GM19452 (cell line): ENCODE data around the gene ZZZ3.
"Not testable (repeated sequence)": the region's sequence is repeated elsewhere in the genome, so short reads cannot be mapped to it uniquely, and the experiment has no call there.

Source experiments
- ATAC-seq: cut with Tn5 transposase; IDR thresholded peaks from one replicate; pipeline ENCODE4 v1.9.1; 2021; ENCODE audit not compliant: unreplicated experiment

The ZZZ3 gene

DNA sequence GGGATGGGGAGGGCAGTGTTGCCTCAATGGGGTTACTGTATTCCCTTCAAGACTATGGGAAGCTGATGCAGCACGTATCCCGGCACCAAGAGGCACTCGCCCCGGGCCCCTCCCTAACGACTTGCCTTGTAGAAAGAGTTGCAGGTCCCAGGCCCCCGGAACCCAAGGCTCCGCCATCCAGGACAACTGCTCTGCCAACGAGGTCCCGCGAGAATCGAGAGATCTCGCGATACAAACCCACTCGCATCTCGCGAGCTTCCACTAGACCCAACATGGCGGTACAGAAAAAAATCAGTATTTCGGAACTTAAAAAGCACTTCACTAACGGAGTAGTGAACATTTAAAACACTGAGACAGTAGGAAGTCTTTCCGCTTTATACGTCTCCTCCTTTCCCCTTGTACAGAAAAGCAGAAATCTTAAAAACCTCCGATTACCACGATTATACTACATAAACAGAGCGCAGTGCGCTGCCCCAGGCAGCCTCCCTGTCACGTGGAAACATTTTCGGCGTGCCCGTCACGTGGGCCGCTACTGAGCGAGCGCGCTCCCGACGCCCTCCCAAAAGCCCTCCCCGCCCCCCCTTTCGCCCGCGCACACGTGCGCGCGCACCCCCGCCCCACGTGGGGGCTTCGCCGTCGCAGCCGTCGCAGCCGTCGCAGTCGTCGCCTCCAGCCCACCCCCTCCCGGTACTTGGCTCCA lies at the start of gene ZZZ3:
Gene ZZZ3 (minus strand): TSS at position 199 of the 700 bp plus-strand sequence. CDS start 49,304 bp downstream, outside the sequence.
- ATAC-seq, result peak; percentile 73

DNA sequence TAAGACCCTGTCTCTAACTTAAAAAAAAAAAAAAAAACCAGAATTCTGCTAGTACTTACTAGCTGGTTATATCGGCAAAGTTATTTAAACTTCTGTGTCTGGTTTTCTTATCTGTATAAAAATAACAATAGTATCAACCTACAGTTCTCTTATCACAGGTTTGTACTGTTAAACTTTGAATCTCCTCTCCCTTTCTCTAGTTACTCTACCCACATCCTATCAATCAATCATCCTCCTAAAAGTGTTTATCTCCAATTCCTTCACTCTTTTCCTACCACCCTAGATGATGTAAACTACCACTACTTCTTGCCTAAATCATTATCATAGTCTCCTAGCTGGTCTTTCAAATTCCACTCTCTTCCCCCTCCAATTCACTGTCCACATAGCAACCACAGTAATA lies 49.6 kb upstream of the ZZZ3 start:
- no peak for ATAC-seq

DNA sequence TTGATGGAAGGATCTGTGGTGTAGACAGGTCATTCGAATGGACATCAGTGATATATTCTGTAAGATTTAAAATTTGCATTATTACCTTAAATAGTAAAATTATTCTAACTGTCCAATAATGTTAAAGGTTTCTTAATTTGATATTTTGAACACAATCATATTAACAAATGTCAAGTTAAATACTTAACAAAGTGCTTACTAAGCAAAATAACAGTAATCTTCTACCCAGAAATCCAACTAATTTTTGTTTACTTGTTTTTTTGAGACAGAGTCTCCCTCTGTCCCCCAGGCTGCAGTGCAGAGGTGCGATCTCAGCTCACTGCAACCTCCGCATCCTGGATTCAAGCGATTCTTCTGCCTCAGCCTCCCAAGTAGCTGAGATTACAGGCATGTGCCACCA lies 43.2 kb upstream of the ZZZ3 start:
- no peak for ATAC-seq

DNA sequence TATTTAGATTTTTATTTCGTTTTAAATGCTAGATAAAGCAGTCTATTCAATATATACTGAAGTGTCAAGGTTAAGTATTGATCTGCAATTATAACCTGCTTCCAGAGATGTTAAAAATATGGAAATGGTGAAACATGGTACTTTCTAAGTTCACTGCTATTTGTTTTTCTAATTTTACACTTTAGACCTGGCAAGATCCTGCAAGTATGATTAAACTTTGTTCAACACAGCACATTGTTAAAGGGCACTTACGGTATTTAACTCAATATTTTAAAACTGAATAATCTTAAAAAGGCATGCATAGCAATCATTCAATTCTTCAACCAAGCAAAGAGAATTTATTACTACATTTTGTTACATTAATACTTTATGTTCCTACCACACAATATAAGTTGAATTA lies 35.7 kb upstream of the ZZZ3 start:
- ATAC-seq, result no peak

DNA sequence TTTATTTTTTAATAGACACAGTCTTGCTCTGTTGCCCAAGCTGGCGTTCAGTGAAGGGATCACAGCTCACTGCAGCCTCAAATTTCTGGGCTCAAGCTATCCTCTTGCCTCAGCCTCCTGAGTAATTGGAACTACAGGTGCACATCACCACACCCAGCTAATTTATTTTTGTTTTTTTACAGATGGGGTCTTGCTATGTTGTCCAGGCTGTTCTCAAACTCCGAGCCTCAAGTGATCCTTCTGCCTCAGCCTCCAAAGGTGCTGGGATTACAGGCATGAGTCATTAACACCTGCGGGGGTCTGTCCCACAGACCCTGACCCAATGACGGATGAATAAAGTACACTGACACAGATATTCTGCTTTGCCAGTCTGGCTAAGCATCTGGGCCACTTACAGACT lies 33.6 kb upstream of the ZZZ3 start:
- no peak for ATAC-seq

DNA sequence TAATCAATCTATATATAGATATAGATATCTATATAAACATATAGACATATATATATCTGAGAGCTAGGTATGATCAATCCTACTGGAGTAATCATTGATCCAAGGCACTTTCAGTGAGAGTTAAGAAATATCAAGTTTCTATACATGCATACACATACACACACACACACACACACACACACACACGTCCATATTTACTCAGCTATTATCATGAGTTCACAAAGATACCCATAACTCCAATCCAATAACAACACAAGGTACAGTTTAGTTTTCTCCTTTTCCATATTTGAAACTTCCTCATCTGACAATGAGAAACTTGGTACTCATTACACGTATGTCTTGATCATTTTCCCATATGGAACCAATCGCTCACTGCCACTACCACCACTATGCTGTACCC lies 27.3 kb upstream of the ZZZ3 start:
- ATAC-seq, result no peak

DNA sequence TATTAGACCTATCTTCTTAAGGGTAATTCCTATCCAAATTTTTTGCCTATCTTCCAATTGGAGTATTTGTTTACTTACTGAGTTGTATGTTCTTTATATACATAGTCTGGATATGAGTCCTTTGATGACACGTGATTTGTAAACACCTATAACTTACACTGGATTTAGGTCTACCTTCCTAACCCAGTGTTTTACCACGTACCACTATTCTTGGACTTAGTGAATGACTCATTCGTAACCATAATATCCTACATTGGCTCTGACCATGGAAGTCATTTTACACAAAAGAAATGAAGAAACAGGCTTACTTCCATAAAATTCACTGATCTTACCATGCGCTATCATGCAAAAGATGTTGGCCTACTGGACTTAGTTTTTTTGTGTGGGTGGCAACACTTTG lies 23.9 kb upstream of the ZZZ3 start:
- no peak for ATAC-seq

DNA sequence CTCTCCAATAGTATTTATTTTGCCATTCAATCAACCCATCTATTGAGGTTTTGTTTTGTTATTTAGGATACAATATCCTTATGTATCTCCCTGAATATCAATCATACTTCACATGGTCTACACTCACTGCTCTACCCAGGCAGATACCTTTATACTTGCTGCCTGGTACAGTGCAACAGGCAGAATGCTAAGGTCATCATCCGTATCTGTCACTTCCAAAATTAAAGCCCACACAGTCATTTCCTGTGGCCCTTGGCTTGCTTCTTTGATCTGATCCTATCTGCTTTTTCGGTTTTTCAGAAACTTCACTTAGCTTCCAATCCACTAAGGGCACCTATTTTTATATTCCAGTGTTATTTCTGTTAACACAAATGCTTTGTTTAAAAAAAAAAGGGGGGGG lies 22.3 kb upstream of the ZZZ3 start:
- ATAC-seq, result no peak

DNA sequence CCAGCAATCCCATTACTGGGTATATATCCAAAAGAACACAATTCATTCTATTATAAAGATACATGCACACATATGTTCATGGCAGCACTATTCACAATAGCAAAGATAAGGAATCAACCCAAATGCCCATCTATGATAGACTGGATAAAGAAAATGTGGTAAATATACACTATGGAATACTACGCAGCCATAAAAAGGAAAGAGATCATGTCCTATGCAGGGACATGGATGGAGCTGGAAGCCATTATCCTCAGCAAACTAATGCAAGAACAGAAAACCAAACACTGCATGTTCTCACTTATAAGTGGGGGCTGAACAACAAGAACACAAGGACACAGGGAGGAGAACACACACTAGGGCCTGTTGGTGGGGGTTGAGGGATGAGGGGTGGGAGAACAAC lies 17.2 kb upstream of the ZZZ3 start:
- ATAC-seq, result not testable (repeated sequence)

DNA sequence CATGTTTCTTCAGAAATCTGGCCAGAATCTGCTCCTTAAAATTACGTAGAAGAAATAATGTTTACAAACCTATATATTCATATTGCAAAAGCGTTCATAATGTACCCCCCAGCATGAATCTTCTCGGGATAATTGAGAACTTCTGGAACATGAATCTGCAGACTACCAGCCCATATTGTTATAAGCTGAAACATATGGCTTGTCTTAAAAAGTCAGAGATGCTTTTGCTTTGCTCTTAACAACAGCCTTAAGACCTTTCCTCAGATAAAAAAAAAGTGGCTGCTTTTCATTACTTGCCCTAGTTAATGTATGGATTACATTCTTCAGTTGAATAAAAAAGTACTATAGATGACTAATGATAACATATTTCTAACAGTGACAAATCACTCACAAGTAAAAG lies 15.0 kb upstream of the ZZZ3 start:
- ATAC-seq, result no peak

DNA sequence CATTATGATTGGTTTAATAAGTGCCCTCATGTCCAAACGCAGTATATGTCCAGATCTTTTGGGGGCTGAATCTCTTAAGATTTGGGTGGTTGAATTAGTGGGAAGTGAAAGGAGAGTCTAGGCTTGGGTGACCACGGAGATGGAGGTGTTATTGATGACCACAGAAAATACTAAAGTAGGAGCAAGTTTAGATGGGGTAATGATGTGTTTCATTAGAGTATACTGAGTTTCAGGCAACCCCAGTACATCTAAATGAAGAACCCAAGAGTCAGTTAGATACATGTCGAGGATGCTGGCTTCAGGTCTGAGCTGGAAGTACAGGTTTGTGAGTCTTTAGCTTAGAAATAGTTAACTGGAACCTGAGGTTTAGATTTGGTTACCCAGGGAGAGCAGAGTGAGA lies 6.5 kb upstream of the ZZZ3 start:
- no peak for ATAC-seq

DNA sequence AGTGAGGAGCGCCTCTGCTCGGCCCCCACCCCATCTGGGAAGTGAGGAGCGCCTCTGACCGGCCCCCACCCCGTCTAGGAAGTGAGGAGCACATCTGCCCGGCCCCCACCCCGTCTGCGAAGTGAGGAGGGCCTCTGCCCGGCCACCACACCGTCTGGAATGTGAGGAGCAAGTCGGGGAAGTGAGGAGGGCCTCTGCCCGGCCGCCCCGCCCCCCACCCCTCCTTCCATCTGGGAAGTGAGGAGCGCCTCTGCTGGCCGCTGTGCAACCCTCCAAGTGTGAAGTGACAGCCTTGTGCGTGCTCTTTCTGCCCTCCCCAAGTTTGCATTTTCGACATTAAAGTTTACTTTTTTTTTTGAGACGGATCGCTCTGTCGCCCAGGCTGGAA lies 5.1 kb upstream of the ZZZ3 start:
- no peak for ATAC-seq

DNA sequence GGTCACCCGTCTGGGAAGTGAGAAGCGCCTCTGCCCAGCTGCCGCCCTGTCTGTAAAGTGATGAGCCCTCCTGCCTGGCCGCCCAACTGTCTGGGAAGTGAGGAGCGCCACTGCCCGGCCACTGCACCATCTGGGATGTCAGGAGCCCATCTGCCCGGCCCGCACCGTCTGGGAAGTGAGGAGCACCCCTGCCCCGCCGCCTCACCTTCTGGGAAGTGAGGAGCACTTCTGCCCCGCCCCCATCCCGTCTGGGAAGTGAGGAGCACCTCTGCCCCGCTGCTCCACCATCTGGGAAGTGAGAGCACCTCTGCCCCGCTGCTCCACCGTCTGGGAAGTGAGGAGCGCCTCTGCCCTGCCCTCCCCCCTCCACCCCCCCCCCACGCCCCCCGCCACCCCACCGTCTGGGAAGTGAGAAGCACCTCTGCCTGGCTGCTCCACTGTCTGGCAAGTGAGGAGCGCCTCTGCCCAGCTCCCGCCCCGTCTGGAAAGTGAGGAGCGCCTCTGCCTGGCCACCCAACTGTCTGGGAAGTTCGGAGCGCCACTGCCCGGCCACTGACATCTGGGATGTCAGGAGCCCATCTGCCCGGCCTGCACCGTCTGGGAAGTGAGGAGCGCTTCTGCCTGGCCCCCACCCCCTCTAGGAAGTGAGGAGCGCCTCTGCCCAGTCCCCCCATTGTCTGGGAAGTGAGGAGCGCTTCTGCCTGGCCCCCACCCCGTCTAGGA lies 4.5 kb upstream of the ZZZ3 start:
- no peak for ATAC-seq

DNA sequence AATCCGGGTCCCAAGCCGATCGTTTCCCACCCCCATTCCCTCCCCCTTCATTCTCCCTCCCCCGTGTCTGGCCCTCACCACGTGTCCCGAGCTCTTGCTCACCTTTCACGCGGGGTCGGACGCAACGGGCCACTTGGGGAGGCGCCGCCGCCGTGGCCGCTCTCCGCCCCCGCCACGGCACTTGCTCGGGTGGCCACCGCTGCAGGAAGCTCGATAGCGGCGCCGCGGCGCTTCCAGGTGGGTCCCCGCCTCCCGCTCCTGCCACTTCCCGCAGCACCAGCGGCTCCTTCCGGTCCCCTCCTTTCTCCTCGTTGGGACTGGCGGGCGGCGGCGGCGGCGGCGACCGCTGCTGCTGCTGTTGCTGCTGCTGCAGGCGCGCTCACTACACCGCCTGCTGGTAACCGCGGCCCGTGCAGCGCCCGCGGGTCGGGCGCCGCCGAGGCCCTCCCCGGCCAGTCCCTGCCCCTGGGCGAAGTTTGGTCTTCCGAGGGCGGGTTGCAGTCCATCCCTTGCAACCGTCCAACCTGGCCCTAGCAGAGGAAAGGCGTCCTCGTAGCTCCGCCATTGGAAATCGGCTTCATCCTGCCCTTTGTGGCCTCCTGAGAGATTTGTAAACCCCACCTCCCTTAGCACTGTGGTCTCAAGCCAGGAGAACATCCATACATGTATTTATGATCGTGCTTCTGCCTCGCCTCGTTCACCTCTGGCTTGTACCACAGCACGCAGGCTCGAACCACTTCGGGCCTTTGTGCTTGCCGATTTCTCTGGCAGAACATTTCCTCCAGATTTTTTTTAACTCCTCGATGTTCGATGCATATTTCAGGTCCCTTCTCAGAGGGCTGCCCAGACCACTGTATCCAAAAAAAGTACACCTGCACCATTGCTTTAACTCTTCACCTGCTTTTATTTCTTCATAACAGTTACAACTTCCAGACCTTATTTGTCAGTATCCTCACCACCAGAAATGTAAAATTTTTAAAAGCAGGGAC lies 996 bp upstream of the ZZZ3 start:
- peak; percentile 83 for ATAC-seq

DNA sequence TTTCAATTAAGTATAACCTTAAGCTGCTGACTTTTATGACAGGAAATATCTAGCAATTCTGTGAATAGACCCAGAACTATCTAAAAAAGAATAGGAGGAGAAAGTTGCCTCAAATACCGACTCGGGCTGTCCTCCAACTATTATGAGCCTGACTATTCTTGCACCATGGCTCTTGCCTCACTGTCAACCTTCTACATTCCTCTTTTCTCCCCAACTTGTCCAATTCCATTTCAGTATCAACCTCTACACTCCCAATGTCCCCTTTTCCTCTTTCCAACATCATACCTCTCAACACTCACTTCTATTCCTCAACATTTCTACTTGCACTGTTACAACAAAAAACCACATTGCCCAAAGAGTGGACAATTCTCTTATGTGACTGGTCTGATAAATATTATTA lies 2.3 kb downstream of the ZZZ3 start:
- ATAC-seq, result no peak

DNA sequence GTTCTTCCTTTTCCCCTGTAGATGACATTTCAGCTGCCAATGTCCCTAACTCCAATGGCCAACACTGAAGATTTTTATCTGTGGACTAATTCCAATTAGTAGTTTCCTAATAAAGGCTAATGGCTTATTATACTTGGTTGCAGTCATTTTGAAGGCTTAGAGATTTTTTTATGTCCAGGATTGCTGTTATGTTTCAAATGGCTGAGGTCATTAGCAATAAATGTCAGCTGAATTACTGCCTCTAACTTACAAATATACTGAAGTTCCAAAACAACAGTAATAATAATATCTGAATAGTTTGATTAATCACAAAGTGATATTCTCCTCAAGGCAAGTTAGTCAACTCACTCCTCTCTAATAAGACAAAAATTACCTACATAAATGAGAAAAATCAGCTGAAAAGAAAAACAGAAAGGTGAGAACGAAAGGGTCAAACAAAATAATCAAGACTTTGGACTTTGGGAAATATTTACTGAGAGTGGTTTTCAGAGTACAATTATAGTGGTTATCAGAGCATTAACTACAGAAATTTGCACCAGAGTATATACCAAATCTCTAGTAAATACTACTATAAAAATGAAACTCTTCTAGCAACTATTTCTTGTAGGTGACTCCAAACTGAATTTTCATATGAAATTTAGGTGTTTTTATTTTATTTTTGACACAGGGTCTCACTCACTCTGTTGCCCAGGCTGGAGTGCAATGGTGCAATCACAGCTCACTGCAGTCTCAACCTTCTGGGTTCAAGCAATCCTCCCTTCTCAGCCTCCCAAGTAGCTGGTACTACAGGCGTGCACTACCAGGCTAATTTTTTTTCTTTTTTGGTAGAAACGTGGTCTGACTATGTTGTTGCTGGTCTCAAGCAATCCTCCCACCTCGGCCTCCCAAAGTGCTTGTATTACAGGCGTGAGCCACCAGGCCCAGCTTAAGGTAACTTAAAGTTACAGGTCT lies 3.5 kb downstream of the ZZZ3 start:
- ATAC-seq, result no peak

DNA sequence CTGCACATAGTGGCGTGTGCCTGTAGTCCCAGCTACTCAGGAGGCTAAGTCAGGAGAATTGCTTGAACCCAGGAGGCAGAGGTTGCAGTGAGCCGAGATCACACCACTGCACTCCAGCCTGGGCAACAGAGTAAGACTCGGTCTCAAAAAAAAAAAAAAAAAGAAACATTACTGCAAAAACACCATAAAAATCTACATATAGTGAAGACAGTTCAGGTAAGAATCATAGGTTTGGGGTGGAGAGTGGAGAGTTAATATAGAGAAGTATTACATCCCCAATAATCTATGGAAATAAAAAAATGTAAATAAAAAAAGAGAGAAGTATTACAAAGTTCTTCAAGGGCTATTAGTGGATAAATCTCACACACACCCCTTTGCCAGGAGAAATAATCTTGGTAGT lies 7.7 kb downstream of the ZZZ3 start:
- not testable (repeated sequence) for ATAC-seq

DNA sequence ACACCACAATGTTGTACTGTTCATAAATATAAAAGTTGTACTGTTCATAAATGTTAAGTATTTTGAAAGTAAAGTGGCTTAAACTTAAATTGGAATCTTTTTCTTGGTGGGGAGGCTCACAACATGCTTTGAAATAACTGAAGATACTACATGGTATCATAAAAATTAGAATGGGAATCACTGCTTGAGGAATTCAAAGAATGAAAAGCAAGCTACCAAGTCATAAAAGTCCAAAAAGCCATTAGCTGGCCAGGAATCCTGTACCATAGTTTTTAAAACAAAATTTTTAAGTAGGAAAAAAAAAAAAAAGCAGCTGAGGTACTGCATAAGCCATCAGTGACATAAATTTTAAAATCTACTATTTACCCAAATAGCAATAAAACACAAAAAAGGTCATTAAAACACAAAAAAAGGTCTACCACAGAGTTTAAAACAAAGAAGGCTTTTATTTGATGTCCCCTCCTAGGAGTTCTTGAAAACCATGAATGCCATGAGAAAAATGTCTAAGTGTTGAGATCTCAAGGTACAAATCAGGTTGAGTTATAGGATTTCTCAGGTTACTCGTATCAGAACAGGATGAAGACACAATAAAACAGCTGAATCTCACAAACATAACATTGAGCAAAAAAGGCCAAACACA lies 8.6 kb downstream of the ZZZ3 start:
- ATAC-seq, result no peak

DNA sequence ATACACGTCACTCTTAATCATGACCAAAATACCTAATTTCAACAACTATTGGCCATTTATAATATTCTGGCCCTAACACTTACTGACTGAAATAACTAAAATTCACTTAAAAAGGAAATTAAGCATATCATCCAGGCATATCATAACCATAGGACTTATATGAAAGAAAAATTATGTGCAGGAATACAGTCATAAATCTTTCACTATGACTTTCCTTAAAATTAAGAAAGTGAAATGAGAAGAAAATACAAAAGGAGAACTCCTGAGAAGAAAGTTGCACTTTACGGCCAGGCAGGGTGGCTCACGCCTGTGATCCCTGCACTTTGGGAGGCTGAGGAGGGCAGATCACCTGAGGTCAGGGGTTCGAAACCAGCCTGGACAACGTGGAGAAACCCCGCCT lies 9.4 kb downstream of the ZZZ3 start:
- ATAC-seq, result no peak

DNA sequence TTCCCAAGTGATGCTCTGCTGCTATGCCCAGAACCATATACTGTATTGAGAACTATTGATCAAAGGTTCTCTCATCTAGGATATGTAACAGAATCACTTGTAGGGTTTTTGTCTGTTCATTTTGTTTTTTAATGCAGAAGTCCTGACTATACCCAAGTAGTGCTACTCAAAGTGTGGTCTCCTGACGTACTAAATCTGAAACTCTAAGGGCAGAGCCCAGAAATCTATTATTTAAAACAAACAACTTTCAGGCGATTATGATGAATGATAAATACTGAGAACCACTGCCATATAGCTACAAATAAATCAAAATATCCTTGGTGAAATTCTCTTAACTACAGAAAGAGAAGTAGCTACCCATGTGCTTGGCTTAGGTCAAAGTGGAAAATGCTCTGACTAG lies 10.1 kb downstream of the ZZZ3 start:
- ATAC-seq, result no peak
